ENCODE results near the gene IER5L. TPM values are rescaled to one million over a fixed set of nuclear protein-coding genes. Genes with fewer than 3 reads are reported as not detected.

IER5L gene
- total and polyA plus RNA-seq, 2 donors (not counting 3 experiments of a cell fraction or from before 2014, with no cell fraction given) = 5.3 to 12.3 TPM

DNA sequence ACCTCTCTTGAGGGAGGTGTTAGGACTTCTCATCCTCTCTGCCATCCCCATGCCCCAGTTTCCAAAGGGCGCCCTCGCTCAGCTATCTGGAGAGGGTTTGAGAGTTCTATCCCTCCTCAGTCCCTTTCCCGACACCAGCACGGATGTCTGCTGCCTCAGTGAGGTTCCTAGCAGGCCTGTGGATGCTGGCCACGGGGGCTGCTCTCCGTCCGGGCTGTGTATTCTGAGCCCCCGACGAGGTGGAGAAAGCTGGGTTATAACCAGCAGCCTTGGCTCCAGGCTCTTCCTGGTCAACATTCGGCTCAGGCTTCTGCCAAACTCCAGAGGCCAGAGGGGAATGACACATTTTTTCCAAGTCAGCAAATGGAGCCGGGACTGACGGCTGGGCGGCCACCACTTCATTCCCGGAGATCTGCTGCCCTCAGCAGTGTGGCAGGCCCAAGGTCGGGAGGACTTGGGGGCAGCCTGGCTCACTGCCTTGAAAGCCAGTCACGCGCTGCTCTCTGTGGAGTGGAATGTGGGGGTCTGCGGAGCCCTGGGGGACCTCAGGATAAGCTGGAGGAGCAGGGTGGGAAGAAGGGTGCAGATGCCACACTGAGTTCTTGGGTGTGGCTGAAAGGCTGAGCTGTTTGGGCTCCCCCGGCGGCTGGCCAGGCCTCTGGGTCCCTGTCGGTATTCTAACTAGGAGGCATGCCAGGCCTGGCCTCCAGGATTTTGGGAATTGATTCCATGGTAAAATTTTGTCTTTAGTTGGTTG is 39.4 kb downstream of the IER5L start:
- peaks cover 6 to 11% of the 10 kb centered on the region in 2 experiments for H3K36me3 ChIP-seq (ENCODE audit: control insufficient read depth in 2 of 2, extremely low read depth in 1 of 2, insufficient read depth in 2 of 2, low read length in 2 of 2)
- H3K9me3 ChIP-seq (replicated peaks; ENCODE audit: control insufficient read depth, insufficient read depth, low read length) = no peaks in the 10 kb centered on the region
- ChIA-PET POLR2A (interaction anchor here (0.6 to 2.8 kb wide), 3 partner anchors 29 to 394 kb away, joined by 5 to 39 read pairs (median 6); partner anchors contain the start of gene IER5L), CTCF (interaction anchor here (0.6 to 9.5 kb wide), 43 partner anchors 10 to 646 kb away, joined by 3 to 287 read pairs (median 4); partner anchors contain the start of genes ASB6, C9orf50, IER5L and NTMT1)
- no peak overlapping the region for H3K4me3 ChIP-seq (replicated peaks in 1 of 3; ENCODE audit: insufficient read depth in 1 of 3, low read depth in 1 of 3, low read length in 3 of 3)
- peak; percentile 12 for FAIRE-seq
- peaks cover 4% of the 10 kb centered on the region for H3K79me2 ChIP-seq (ENCODE audit: control insufficient read depth, insufficient read depth, low read length)
- dilution Hi-C loops (cut with MboI; ENCODE audit: extremely low pct_ligation_motif_present, low sequenced_read_pairs) (no loop called here), intact Hi-C loops (cut with micrococcal nuclease) (loop anchor here (1.0 to 5.0 kb wide), 6 partner anchors 36 to 644 kb away; no protein-coding TSS in a partner anchor)
- H2AFZ ChIP-seq (ENCODE audit: low read depth, low read length) = peak overlapping the region; percentile 56
- no peaks in the 10 kb centered on the region for H3K9me1 ChIP-seq (replicated peaks; ENCODE audit: control insufficient read depth, extremely low read depth, insufficient read depth, low read length)
- TF ChIP-seq EZH2 (IDR thresholded peaks at IDR 0.05; ENCODE audit: borderline replicate concordance, low read depth, low read length, severe bottlenecking) (no peak), GATA2 (IDR thresholded peaks at IDR 0.05; ENCODE audit: insufficient read depth, insufficient read length, low read depth, low read length) (no peak), POLR2AphosphoS5 (IDR thresholded peaks at IDR 0.05; ENCODE audit: insufficient read depth, low read depth, low read length) (no peak), POLR2A (IDR thresholded peaks at IDR 0.05; ENCODE audit: low read depth, low read length) (no peak), FOS (IDR thresholded peaks at IDR 0.05; ENCODE audit: borderline replicate concordance, insufficient read depth, low read length) (no peak), JUN (IDR thresholded peaks at IDR 0.05; ENCODE audit: borderline replicate concordance, insufficient read depth, insufficient read length, low read depth) (no peak), MYC (IDR thresholded peaks at IDR 0.05; ENCODE audit: low read depth, low read length) (no peak)
- TF ChIP-seq, protein P1, sequence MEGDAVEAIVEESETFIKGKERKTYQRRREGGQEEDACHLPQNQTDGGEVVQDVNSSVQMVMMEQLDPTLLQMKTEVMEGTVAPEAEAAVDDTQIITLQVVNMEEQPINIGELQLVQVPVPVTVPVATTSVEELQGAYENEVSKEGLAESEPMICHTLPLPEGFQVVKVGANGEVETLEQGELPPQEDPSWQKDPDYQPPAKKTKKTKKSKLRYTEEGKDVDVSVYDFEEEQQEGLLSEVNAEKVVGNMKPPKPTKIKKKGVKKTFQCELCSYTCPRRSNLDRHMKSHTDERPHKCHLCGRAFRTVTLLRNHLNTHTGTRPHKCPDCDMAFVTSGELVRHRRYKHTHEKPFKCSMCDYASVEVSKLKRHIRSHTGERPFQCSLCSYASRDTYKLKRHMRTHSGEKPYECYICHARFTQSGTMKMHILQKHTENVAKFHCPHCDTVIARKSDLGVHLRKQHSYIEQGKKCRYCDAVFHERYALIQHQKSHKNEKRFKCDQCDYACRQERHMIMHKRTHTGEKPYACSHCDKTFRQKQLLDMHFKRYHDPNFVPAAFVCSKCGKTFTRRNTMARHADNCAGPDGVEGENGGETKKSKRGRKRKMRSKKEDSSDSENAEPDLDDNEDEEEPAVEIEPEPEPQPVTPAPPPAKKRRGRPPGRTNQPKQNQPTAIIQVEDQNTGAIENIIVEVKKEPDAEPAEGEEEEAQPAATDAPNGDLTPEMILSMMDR (IDR thresholded peaks at IDR 0.05; ENCODE audit: extremely low read depth in 1 of 2, insufficient read depth in 1 of 2, low read depth in 1 of 2, low read length in 2 of 2) = no peak
- TF ChIP-seq, protein P2, sequence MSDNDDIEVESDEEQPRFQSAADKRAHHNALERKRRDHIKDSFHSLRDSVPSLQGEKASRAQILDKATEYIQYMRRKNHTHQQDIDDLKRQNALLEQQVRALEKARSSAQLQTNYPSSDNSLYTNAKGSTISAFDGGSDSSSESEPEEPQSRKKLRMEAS (IDR thresholded peaks at IDR 0.05; ENCODE audit: insufficient read depth, insufficient read length) = no peak
- H3K4me1 ChIP-seq (ENCODE audit: control insufficient read depth, extremely low read depth, insufficient read depth, low read length) = peaks cover 49% of the 10 kb centered on the region
- no peaks in the 10 kb centered on the region for H4K20me1 ChIP-seq (replicated peaks; ENCODE audit: control insufficient read depth, extremely low read depth, insufficient read depth, low read length)
- BruUV-seq (replicated peaks) = no TSS peak
- H3K9ac ChIP-seq (replicated peaks; ENCODE audit: extremely low read depth, insufficient read depth, low read length) = no peak overlapping the region
- no peak overlapping the region for H3K4me2 ChIP-seq (ENCODE audit: insufficient read depth, low read length)
- peak; percentile 82 for DNase-seq (ENCODE audit: low read depth, low spot score)
- H3K27ac ChIP-seq (ENCODE audit: insufficient read depth, low read depth, low read length) = peak overlapping the region; percentile 99
- no peaks in the 10 kb centered on the region for H3K27me3 ChIP-seq (ENCODE audit: control insufficient read depth in 2 of 2, insufficient read depth in 2 of 2, low read length in 2 of 2)

Data from endothelial cell of umbilical vein (primary cell).